SK-N-SH treated with all-trans-retinoic acid at 6 μM for 48 hours (cell line): ENCODE measurements around the gene BTBD8.

Experiments
- ATAC-seq: fragments of 200-7000 bp; cut with Tn5 transposase; 3 replicates; pipeline ENCODE4 v1.9.1; 2020; ENCODE audit warnings: mild to moderate bottlenecking, moderate library complexity
- ARNTL ChIP-seq: fragments of 450-650 bp; formaldehyde crosslinking; IDR thresholded peaks from 2 replicates; pipeline ENCODE4 v1.5.0; 2020; ENCODE audit warnings: low read depth, mild to moderate bottlenecking, moderate library complexity, borderline replicate concordance
- BACH2 ChIP-seq: fragments of 250-450 bp; sonication (Bioruptor Pico); IDR thresholded peaks from 2 replicates; pipeline ENCODE4 v1.9.0; 2021; ENCODE audit warnings: mild to moderate bottlenecking, borderline replicate concordance
- CSDC2 ChIP-seq: fragments of 250-450 bp; sonication (Bioruptor Pico); IDR thresholded peaks from 2 replicates; pipeline ENCODE4 v1.5.0; 2020; ENCODE audit warnings: mild to moderate bottlenecking, moderate library complexity
- ESRRG ChIP-seq: fragments of 250-450 bp; sonication (Bioruptor Pico); IDR thresholded peaks from 2 replicates; pipeline ENCODE4 v1.6.1; 2021; ENCODE audit warnings: mild to moderate bottlenecking
- GLIS3 ChIP-seq: fragments of 250-450 bp; sonication (Bioruptor Pico); IDR thresholded peaks from 2 replicates; pipeline ENCODE4 v1.5.0; 2020; ENCODE audit warnings: mild to moderate bottlenecking, moderate library complexity
- ISL1 ChIP-seq: fragments of 250-450 bp; sonication (Bioruptor Pico); IDR thresholded peaks from 2 replicates; pipeline ENCODE4 v2.1.2; 2022; ENCODE audit warnings: mild to moderate bottlenecking, moderate library complexity
- OSR1 ChIP-seq: fragments of 250-450 bp; sonication (Bioruptor Pico); IDR thresholded peaks from 2 replicates; pipeline ENCODE4 v1.8.0; 2022; ENCODE audit warnings: moderate library complexity, mild to moderate bottlenecking, inconsistent platforms
- PPARA ChIP-seq: fragments of 250-450 bp; sonication (Bioruptor Pico); IDR thresholded peaks from 2 replicates; pipeline ENCODE4 v1.5.0; 2020; ENCODE audit warnings: mild to moderate bottlenecking, borderline replicate concordance
- SNAI2 ChIP-seq: fragments of 250-450 bp; sonication (Bioruptor Pico); IDR thresholded peaks from 2 replicates; pipeline ENCODE4 v1.5.0; 2020; ENCODE audit warnings: mild to moderate bottlenecking, moderate library complexity
- TCF4 ChIP-seq: fragments of 250-450 bp; sonication (Bioruptor Pico); IDR thresholded peaks from 2 replicates; pipeline ENCODE4 v1.8.0; 2021; ENCODE audit warnings: mild to moderate bottlenecking, moderate library complexity, borderline replicate concordance
- TOX ChIP-seq: fragments of 250-450 bp; sonication (Bioruptor Pico); IDR thresholded peaks from 2 replicates; pipeline ENCODE4 v1.8.0; 2021; ENCODE audit warnings: mild to moderate bottlenecking, moderate library complexity, borderline replicate concordance
- ZC3H10 ChIP-seq: fragments of 250-450 bp; sonication (Bioruptor Pico); IDR thresholded peaks from 2 replicates; pipeline ENCODE4 v1.5.1; 2021; ENCODE audit warnings: mild to moderate bottlenecking, moderate library complexity
- ZFP3 ChIP-seq: fragments of 250-450 bp; sonication (Bioruptor Pico); IDR thresholded peaks from 2 replicates; pipeline ENCODE4 v1.5.0; 2020; ENCODE audit warnings: mild to moderate bottlenecking, moderate library complexity
- ZFP30 ChIP-seq: fragments of 450-650 bp; formaldehyde crosslinking; IDR thresholded peaks from 2 replicates; pipeline ENCODE4 v1.5.0; 2022; ENCODE audit warnings: mild to moderate bottlenecking, moderate library complexity
- ZNF565 ChIP-seq: fragments of 450-650 bp; formaldehyde crosslinking; conservative IDR thresholded peaks from 2 replicates; pipeline ENCODE4 v1.5.0; 2020; ENCODE audit warnings: low read depth, mild to moderate bottlenecking, moderate library complexity
- ZNF70 ChIP-seq: fragments of 450-650 bp; formaldehyde crosslinking; IDR thresholded peaks from 2 replicates; pipeline ENCODE4 v1.5.0; 2020; ENCODE audit warnings: mild to moderate bottlenecking, moderate library complexity
- ZNF8 ChIP-seq: fragments of 450-650 bp; formaldehyde crosslinking; IDR thresholded peaks from 2 replicates; pipeline ENCODE4 v1.5.0; 2020; ENCODE audit warnings: mild to moderate bottlenecking, moderate library complexity
- TF ChIP-seq, protein P1 (sequence below): fragments of 250-450 bp; sonication (Bioruptor Pico); IDR thresholded peaks from 2 replicates; pipeline ENCODE4 v1.5.0; 2020; ENCODE audit warnings: mild to moderate bottlenecking, moderate library complexity
- TF ChIP-seq, protein P2 (sequence below): fragments of 250-450 bp; sonication (Bioruptor Pico); IDR thresholded peaks from 2 replicates; pipeline ENCODE4 v1.8.0; 2020; ENCODE audit warnings: mild to moderate bottlenecking, moderate library complexity, borderline replicate concordance
- TF ChIP-seq, protein P3 (sequence below): fragments of 250-450 bp; sonication (Bioruptor Pico); IDR thresholded peaks from 2 replicates; pipeline ENCODE4 v1.8.0; 2021; ENCODE audit warnings: low read depth, mild to moderate bottlenecking, moderate library complexity, borderline replicate concordance
- TF ChIP-seq, protein P4 (sequence below): fragments of 250-450 bp; sonication (Bioruptor Pico); IDR thresholded peaks from 2 replicates; pipeline ENCODE4 v1.5.1; 2020; ENCODE audit warnings: low read depth, mild to moderate bottlenecking, moderate library complexity
- TF ChIP-seq, protein P5 (sequence below): fragments of 250-450 bp; sonication (Bioruptor Pico); IDR thresholded peaks from 2 replicates; pipeline ENCODE4 v1.5.1; 2021; ENCODE audit warnings: mild to moderate bottlenecking, moderate library complexity

BTBD8 gene

DNA sequence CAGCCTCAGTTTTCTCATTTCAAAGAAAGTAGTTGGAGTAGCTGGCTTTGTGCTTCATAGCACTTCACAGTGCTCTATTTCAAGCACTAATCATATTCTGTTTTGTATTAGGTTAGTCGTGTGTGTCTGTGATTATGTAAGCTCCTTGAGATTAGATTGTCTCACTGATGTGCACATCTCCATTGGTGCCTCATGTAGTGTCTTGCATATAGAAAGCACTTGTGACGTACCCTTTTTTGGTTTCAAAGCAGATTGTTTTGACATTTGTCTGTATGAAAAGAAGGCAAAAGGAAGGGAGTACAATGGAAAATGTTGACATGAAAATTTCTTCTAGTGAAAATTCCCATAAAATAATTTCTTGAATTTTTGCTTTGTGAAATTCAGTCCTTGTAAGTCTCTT is 13.9 kb downstream of the BTBD8 start:
- ATAC-seq: no peak
- TF ChIP-seq TCF4 (CRISPR knock-in tag): no peak
- no peak for TF ChIP-seq ZFP3 (CRISPR knock-in tag)
- TF ChIP-seq, protein P1, sequence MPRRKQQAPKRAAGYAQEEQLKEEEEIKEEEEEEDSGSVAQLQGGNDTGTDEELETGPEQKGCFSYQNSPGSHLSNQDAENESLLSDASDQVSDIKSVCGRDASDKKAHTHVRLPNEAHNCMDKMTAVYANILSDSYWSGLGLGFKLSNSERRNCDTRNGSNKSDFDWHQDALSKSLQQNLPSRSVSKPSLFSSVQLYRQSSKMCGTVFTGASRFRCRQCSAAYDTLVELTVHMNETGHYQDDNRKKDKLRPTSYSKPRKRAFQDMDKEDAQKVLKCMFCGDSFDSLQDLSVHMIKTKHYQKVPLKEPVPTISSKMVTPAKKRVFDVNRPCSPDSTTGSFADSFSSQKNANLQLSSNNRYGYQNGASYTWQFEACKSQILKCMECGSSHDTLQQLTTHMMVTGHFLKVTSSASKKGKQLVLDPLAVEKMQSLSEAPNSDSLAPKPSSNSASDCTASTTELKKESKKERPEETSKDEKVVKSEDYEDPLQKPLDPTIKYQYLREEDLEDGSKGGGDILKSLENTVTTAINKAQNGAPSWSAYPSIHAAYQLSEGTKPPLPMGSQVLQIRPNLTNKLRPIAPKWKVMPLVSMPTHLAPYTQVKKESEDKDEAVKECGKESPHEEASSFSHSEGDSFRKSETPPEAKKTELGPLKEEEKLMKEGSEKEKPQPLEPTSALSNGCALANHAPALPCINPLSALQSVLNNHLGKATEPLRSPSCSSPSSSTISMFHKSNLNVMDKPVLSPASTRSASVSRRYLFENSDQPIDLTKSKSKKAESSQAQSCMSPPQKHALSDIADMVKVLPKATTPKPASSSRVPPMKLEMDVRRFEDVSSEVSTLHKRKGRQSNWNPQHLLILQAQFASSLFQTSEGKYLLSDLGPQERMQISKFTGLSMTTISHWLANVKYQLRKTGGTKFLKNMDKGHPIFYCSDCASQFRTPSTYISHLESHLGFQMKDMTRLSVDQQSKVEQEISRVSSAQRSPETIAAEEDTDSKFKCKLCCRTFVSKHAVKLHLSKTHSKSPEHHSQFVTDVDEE: no peak
- TF ChIP-seq, protein P2, sequence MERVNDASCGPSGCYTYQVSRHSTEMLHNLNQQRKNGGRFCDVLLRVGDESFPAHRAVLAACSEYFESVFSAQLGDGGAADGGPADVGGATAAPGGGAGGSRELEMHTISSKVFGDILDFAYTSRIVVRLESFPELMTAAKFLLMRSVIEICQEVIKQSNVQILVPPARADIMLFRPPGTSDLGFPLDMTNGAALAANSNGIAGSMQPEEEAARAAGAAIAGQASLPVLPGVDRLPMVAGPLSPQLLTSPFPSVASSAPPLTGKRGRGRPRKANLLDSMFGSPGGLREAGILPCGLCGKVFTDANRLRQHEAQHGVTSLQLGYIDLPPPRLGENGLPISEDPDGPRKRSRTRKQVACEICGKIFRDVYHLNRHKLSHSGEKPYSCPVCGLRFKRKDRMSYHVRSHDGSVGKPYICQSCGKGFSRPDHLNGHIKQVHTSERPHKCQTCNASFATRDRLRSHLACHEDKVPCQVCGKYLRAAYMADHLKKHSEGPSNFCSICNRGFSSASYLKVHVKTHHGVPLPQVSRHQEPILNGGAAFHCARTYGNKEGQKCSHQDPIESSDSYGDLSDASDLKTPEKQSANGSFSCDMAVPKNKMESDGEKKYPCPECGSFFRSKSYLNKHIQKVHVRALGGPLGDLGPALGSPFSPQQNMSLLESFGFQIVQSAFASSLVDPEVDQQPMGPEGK (CRISPR knock-in tag): no peak
- TF ChIP-seq, protein P3, sequence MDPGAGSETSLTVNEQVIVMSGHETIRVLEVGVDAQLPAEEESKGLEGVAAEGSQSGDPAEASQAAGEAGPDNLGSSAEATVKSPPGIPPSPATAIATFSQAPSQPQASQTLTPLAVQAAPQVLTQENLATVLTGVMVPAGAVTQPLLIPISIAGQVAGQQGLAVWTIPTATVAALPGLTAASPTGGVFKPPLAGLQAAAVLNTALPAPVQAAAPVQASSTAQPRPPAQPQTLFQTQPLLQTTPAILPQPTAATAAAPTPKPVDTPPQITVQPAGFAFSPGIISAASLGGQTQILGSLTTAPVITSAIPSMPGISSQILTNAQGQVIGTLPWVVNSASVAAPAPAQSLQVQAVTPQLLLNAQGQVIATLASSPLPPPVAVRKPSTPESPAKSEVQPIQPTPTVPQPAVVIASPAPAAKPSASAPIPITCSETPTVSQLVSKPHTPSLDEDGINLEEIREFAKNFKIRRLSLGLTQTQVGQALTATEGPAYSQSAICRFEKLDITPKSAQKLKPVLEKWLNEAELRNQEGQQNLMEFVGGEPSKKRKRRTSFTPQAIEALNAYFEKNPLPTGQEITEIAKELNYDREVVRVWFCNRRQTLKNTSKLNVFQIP (CRISPR knock-in tag): no peak
- no peak for TF ChIP-seq CSDC2 (CRISPR knock-in tag)
- no peak for TF ChIP-seq ZNF70
- TF ChIP-seq ZNF8 (CRISPR knock-in tag): no peak
- no peak for TF ChIP-seq TOX
- no peak for TF ChIP-seq OSR1 (CRISPR knock-in tag)
- TF ChIP-seq, protein P4, sequence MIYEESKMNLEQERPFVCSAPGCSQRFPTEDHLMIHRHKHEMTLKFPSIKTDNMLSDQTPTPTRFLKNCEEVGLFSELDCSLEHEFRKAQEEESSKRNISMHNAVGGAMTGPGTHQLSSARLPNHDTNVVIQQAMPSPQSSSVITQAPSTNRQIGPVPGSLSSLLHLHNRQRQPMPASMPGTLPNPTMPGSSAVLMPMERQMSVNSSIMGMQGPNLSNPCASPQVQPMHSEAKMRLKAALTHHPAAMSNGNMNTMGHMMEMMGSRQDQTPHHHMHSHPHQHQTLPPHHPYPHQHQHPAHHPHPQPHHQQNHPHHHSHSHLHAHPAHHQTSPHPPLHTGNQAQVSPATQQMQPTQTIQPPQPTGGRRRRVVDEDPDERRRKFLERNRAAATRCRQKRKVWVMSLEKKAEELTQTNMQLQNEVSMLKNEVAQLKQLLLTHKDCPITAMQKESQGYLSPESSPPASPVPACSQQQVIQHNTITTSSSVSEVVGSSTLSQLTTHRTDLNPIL: no peak
- TF ChIP-seq PPARA (CRISPR knock-in tag): no peak
- no peak for TF ChIP-seq ZC3H10 (CRISPR knock-in tag)
- TF ChIP-seq, protein P5, sequence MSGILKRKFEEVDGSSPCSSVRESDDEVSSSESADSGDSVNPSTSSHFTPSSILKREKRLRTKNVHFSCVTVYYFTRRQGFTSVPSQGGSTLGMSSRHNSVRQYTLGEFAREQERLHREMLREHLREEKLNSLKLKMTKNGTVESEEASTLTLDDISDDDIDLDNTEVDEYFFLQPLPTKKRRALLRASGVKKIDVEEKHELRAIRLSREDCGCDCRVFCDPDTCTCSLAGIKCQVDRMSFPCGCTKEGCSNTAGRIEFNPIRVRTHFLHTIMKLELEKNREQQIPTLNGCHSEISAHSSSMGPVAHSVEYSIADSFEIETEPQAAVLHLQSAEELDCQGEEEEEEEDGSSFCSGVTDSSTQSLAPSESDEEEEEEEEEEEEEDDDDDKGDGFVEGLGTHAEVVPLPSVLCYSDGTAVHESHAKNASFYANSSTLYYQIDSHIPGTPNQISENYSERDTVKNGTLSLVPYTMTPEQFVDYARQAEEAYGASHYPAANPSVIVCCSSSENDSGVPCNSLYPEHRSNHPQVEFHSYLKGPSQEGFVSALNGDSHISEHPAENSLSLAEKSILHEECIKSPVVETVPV: no peak
- TF ChIP-seq ZFP30 (CRISPR knock-in tag): no peak
- no peak for TF ChIP-seq BACH2 (CRISPR knock-in tag)
- no peak for TF ChIP-seq ESRRG

DNA sequence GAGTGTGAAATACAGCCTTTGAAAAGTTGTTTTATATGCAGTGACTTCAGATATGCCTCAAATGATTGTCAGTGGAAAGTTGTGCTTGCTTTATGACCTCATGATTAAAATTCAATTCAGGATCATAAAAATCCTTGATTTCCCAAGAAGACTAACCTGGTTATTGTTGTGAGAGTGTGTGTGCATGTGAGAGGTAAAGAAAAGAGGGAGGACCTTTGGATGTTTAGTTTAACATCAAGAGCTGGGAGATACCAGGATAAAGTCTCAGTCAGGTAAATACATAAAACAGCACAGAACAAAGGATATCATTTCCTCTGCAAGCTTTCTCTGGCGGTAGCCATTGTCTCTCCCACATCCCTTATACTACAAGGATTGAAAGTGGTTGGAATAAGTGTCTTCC is 14.4 kb downstream of the BTBD8 start:
- no peak for ATAC-seq

More for the DNA sequence above, 14.4 kb downstream of the BTBD8 start:
- no peak for TF ChIP-seq ZFP3 (CRISPR knock-in tag)
- no peak for TF ChIP-seq ESRRG
- TF ChIP-seq, protein P5: no peak
- TF ChIP-seq ZC3H10 (CRISPR knock-in tag): no peak
- TF ChIP-seq BACH2 (CRISPR knock-in tag): no peak
- TF ChIP-seq ZNF70: no peak
- TF ChIP-seq TOX: no peak
- TF ChIP-seq ARNTL: no peak
- TF ChIP-seq ZNF8 (CRISPR knock-in tag): no peak
- no peak for TF ChIP-seq GLIS3 (CRISPR knock-in tag)
- no peak for TF ChIP-seq ZNF565 (CRISPR knock-in tag)
- no peak for TF ChIP-seq SNAI2 (CRISPR knock-in tag)
- TF ChIP-seq ISL1 (CRISPR knock-in tag): no peak
- TF ChIP-seq ZFP30 (CRISPR knock-in tag): no peak
- no peak for TF ChIP-seq OSR1 (CRISPR knock-in tag)
